Neural cell (in vitro differentiated cells): Measurements from ENCODE around the gene ANP32A. TPM values are rescaled to one million over a fixed set of nuclear protein-coding genes. Genes with fewer than 3 reads are reported as not detected.

ENCODE experiments used
- H2AFZ ChIP-seq: fragments of 200-600, 300-800 bp; sonication (generic), shearing (Covaris generic); 2 replicates; pipeline ENCODE4 v1.6.0; 2014; ENCODE audit warnings: low read depth, mild to moderate bottlenecking, antibody characterized with exemption, low read length, moderate library complexity
- H3F3A ChIP-seq: fragments of 200-600 bp; shearing (Covaris generic); 2 replicates; pipeline ENCODE4 v1.6.1; 2016; ENCODE audit warnings: mild to moderate bottlenecking, moderate library complexity, mixed read lengths, antibody characterized with exemption, low read length; ENCODE audit not compliant: insufficient read depth, poor library complexity, severe bottlenecking
- H3K27ac ChIP-seq: fragments of 200-600, 300-800 bp; sonication (generic), shearing (Covaris generic); 2 replicates; pipeline ENCODE4 v1.5.1; 2014; ENCODE audit warnings: mild to moderate bottlenecking, low read length, moderate library complexity
- H3K27me3 ChIP-seq: fragments of 300-800, 200-600 bp; sonication (generic), shearing (Covaris generic); 2 replicates; pipeline ENCODE4 v1.6.0; 2014; ENCODE audit warnings: mild to moderate bottlenecking, low read depth, low read length, moderate library complexity; ENCODE audit not compliant: insufficient read depth
- H3K36me3 ChIP-seq: fragments of 300-800, 200-600 bp; sonication (generic), shearing (Covaris generic); 2 replicates; pipeline ENCODE4 v1.5.1; 2014; ENCODE audit warnings: mild to moderate bottlenecking, antibody characterized with exemption, low read length, moderate library complexity; ENCODE audit not compliant: insufficient read depth
- H3K4me2 ChIP-seq: fragments of 300-800, 200-600 bp; sonication (generic), shearing (Covaris generic); 2 replicates; pipeline ENCODE4 v1.6.0; 2014; ENCODE audit warnings: mild to moderate bottlenecking, low read length
- H3K4me3 ChIP-seq: fragments of 300-800, 200-600 bp; sonication (generic), shearing (Covaris generic); 2 replicates; pipeline ENCODE4 v1.5.1; 2014; ENCODE audit warnings: mild to moderate bottlenecking, low read length, moderate library complexity
- H3K79me2 ChIP-seq: fragments of 200-600 bp; shearing (Covaris generic); replicated peaks from 2 replicates; pipeline ENCODE4 v1.6.0; 2014; ENCODE audit warnings: mild to moderate bottlenecking, low read length, moderate library complexity; ENCODE audit not compliant: insufficient read depth
- H3K9ac ChIP-seq: fragments of 300-800, 200-600 bp; sonication (generic), shearing (Covaris generic); 2 replicates; pipeline ENCODE4 v1.6.1; 2016; ENCODE audit warnings: mild to moderate bottlenecking, low read length, mixed read lengths
- H3K9me2 ChIP-seq: fragments of 200-600 bp; shearing (Covaris generic); 2 replicates; pipeline ENCODE4 v1.6.1; 2016; ENCODE audit warnings: mild to moderate bottlenecking, low read length, mixed read lengths; ENCODE audit not compliant: insufficient read depth
- H3K9me3 ChIP-seq: fragments of 200-600, 300-800 bp; sonication (generic), shearing (Covaris generic); 2 replicates; pipeline ENCODE4 v1.6.1; 2016; ENCODE audit warnings: mild to moderate bottlenecking, mixed run types, low read length, moderate library complexity, mixed read lengths
- H4K20me1 ChIP-seq: fragments of 200-600 bp; shearing (Covaris generic); 2 replicates; pipeline ENCODE4 v1.6.1; 2016; ENCODE audit warnings: mild to moderate bottlenecking, mixed run types; ENCODE audit not compliant: insufficient read depth
- CTCF ChIP-seq: fragments of 450-650 bp; IDR thresholded peaks from 2 replicates; pipeline ENCODE4 v1.5.1; 2014; ENCODE audit warnings: antibody characterized with exemption, mild to moderate bottlenecking, moderate library complexity; ENCODE audit not compliant: poor library complexity, severe bottlenecking
- EP300 ChIP-seq: fragments of 450-650 bp; conservative IDR thresholded peaks from 2 replicates; pipeline ENCODE4 v1.6.1; 2014; ENCODE audit warnings: antibody characterized with exemption, mild to moderate bottlenecking, moderate library complexity; ENCODE audit not compliant: poor library complexity, severe bottlenecking
- EZH2 ChIP-seq: fragments of 200-600, 300-800 bp; shearing (Covaris generic), sonication (generic); IDR thresholded peaks from 2 replicates; pipeline ENCODE4 v1.6.1; 2014; ENCODE audit warnings: antibody characterized with exemption, low read length, borderline replicate concordance, mild to moderate bottlenecking; ENCODE audit not compliant: insufficient read depth, poor library complexity, severe bottlenecking
- MXI1 ChIP-seq: fragments of 450-650 bp; conservative IDR thresholded peaks from 2 replicates; pipeline ENCODE4 v1.6.1; 2014; ENCODE audit warnings: antibody characterized with exemption, mild to moderate bottlenecking; ENCODE audit not compliant: poor library complexity, severe bottlenecking
- POLR2AphosphoS5 ChIP-seq: IDR thresholded peaks from 2 replicates; pipeline ENCODE4 v1.6.1; 2012
- RAD21 ChIP-seq: fragments of 450-650 bp; conservative IDR thresholded peaks from 2 replicates; pipeline ENCODE4 v1.6.1; 2014; ENCODE audit warnings: antibody characterized with exemption, mild to moderate bottlenecking, moderate library complexity
- REST ChIP-seq: IDR thresholded peaks from 2 replicates; pipeline ENCODE4 v1.6.1; 2012; ENCODE audit warnings: borderline replicate concordance
- SMC3 ChIP-seq: fragments of 450-650 bp; conservative IDR thresholded peaks from 2 replicates; pipeline ENCODE4 v1.6.1; 2014; ENCODE audit warnings: antibody characterized with exemption, mild to moderate bottlenecking, moderate library complexity; ENCODE audit not compliant: poor library complexity
- TAF1 ChIP-seq: IDR thresholded peaks from 2 replicates; pipeline ENCODE4 v1.6.1; 2012; ENCODE audit warnings: low read depth
- polyA plus RNA-seq: library from polyadenylated mRNA; depleted of rRNA; stranded (reverse); fragments of >200 nt; gene quantifications from 2 replicates; pipeline ENCODE4 v1.2.3, GENCODE V29; 2014

The ANP32A gene
- polyA plus RNA-seq, 1 donor from 2014 or later = 190 TPM

GRCh38 chr15:68849497-68849896 is 28.8 kb upstream of the ANP32A start:
- Histone ChIP-seq H3K36me3 (no peaks in the 10 kb centered on the region), H3K9me2 (no peaks in the 10 kb centered on the region), H3K27ac (no peak overlapping the region), H3K9ac (no peak overlapping the region), H3K4me2 (no peak overlapping the region), H3K9me3 (no peaks in the 10 kb centered on the region), H3F3A (no peaks in the 10 kb centered on the region), H3K79me2 (no peaks in the 10 kb centered on the region), H4K20me1 (no peaks in the 10 kb centered on the region), H2AFZ (no peak overlapping the region), H3K27me3 (no peaks in the 10 kb centered on the region), H3K4me3 (no peak overlapping the region)
- TF ChIP-seq REST (no peak), RAD21 (no peak)

- Histone ChIP-seq H3K36me3 (no peaks in the 10 kb centered on the region), H3K4me3 (no peak overlapping the region), H3K9me2 (no peaks in the 10 kb centered on the region), H3K9me3 (no peaks in the 10 kb centered on the region), H2AFZ (no peak overlapping the region), H3K4me2 (no peak overlapping the region), H3K9ac (no peak overlapping the region), H3K27me3 (peaks cover 21% of the 10 kb centered on the region), H4K20me1 (no peaks in the 10 kb centered on the region), H3F3A (no peaks in the 10 kb centered on the region), H3K79me2 (no peaks in the 10 kb centered on the region), H3K27ac (no peak overlapping the region)
- TF ChIP-seq SMC3 (no peak), POLR2AphosphoS5 (no peak), EZH2 (no peak), TAF1 (no peak), MXI1 (no peak), EP300 (no peak), CTCF (no peak), RAD21 (no peak), REST (no peak)
Measured at GRCh38 chr15:68846851-68847439, 26.2 kb upstream of the ANP32A start.
